T-helper 2 cell treated with Interferon-gamma antibody and Interleukin-4, amounts not matched to agents 100 ng/mL and 5 ng/mL, for 36 hours (primary cell): ENCODE data around the gene RBPJ. TPM values are rescaled to one million over a fixed set of nuclear protein-coding genes. Genes with fewer than 3 reads are reported as not detected.

Experiments
- intact Hi-C: fragments of 100-400 bp; cut with micrococcal nuclease; formaldehyde crosslinking; loops from one replicate; pipeline ENCODE4 v1.15.1; 2023
- total RNA-seq: library from RNA; stranded (reverse); gene quantifications from 2 replicates; pipeline ENCODE4 v1.2.3, GENCODE V29; 2022

RBPJ gene
- total RNA-seq, 1 donor from 2014 or later, result 170 TPM

DNA sequence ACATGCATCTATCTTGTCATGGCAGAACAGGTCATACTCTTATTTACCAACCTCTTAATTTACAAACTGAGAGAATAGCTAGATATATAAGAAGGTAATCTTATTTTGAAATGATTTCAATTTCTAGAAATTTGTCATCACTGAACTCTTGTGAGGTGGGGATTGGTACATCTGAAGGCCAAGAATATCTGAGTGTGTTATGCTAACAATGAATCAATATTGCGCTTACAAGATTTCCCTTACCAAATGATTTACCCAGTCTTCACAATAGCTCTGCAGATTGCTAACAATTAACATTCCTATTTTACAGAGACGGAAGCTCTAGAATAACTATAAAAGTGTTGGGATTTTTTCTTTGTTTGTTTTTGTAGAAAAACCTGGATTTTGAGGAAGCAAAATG lies 48.3 kb downstream of the RBPJ start:
- intact Hi-C loops, result loop anchor here (1.0 kb wide), 1 partner anchor 8 kb away; no protein-coding TSS in a partner anchor

DNA sequence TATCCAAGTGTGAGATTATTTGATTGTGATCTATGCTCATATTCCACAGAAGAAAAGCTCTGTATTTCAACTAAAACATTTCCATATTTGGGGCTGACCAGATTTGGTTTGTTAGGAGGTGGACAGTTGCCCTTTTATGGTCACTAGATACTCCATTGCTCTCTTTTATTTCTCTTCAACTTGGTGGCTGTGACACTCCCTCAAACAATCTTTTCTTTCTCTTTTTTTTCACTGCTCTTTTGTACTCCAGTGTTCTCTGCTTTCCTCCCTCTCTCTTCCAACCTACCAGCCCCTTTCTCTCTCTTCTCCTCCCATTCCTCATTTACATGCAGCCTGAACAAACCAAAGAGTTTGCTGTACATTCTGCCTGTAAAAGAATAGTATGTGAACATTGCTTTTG lies 48.8 kb downstream of the RBPJ start:
- intact Hi-C loops, result loop anchor here (1.0 kb wide), 1 partner anchor 8 kb away; no protein-coding TSS in a partner anchor

GRCh38 chr4:26372076-26372475 lies 51.3 kb downstream of the RBPJ start:
- intact Hi-C loops, result loop anchor here (2.0 to 10.0 kb wide), 3 partner anchors 15 to 213 kb away; partner anchors contain the start of gene TBC1D19

- intact Hi-C loops, result loop anchor here (2.0 to 10.0 kb wide), 3 partner anchors 14 to 212 kb away; partner anchors contain the start of gene TBC1D19
These were observed 51.8 kb downstream of the RBPJ start for GRCh38 chr4:26372525-26373172.

GRCh38 chr4:26375551-26375950 lies 54.7 kb downstream of the RBPJ start:
- intact Hi-C loops, result loop anchor here (10.0 kb wide), 1 partner anchor 209 kb away; the partner anchor contains the start of gene TBC1D19

DNA sequence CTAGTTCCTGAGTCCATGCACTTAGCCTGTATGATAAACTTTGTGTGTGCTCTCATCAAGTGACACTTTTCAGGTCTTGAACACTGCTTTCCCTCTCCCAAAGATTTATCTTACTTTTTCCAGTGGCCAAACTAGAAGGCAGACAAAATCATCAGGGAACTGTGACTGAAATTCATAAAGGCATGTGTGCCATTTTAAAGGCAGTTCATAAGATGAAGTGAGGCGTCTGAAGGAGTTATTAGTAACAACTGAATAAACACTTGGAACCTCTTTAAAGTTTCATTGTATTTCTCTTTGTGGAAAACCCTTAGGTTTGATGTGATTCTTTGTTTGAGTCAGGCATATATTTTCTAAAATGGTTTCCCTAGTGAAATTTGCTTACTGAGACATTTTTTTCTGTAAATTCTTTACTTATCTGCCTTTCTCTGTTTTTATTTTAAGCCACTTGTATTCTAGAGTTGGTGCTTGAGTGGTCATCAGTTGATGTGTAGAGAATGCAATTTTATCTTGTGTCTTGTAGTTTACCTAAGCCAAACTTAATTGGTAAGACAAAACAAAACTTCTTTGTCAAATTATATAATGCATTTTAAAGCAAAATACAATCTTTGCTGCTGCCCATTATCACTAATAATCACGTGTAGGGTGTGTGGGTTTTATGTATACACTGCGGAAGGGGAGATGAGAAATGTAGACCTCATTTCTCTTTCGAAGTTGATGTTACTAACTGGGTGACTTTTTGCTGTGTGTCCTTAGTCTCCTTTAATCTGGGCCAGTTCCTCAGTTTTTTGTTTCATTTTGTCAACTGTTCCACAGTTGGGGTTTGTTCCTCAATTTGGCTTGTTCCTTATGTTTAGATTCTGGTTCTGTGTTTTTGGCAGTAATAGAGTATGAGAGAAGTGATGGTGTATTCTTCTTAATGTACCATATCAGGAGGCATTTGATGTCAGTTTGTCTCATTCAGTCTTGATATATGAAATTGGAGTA lies 56.8 kb downstream of the RBPJ start:
- intact Hi-C loops, result loop anchor here (10.0 kb wide), 1 partner anchor 207 kb away; the partner anchor contains the start of gene TBC1D19

DNA sequence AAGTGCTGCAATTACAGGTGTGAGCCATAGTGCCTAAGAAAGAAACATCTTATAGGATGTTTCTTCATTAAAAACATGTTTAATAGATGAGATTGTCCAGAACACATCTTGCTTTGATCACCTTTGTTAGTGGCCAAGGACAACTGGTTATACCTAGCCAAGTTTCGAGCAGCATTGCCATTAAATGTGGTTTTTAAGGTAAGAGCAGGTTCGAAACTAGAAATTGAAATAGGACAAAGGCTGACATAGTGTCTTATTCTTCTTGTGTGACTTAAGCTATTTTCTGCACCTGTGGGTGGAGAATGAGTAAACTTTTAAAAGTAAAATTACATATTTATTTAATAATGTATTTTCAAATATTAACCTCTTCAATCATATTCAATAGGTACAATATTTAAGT lies 59.0 kb downstream of the RBPJ start:
- intact Hi-C loops, result loop anchor here (10.0 kb wide), 1 partner anchor 205 kb away; the partner anchor contains the start of gene TBC1D19

DNA sequence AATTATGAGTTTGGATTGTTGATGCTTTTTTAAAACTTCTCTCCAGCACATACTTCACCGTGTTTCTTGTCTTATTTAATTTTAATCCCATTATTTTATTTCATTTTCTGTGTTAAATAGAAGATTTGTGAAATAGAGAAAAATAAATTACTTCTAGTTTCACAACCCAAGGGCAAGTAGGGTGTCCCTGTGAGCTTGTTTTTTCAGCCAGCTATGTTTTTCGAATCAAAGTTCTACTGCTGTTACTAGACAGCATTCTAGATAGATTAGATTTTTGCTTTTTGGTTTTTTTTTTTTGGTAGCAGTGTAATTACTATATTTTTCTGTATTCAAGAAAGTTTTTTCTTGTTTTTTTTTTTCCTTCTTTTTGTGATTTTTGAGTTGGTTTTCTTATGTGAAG lies 59.9 kb downstream of the RBPJ start:
- intact Hi-C loops, result no loop called here

DNA sequence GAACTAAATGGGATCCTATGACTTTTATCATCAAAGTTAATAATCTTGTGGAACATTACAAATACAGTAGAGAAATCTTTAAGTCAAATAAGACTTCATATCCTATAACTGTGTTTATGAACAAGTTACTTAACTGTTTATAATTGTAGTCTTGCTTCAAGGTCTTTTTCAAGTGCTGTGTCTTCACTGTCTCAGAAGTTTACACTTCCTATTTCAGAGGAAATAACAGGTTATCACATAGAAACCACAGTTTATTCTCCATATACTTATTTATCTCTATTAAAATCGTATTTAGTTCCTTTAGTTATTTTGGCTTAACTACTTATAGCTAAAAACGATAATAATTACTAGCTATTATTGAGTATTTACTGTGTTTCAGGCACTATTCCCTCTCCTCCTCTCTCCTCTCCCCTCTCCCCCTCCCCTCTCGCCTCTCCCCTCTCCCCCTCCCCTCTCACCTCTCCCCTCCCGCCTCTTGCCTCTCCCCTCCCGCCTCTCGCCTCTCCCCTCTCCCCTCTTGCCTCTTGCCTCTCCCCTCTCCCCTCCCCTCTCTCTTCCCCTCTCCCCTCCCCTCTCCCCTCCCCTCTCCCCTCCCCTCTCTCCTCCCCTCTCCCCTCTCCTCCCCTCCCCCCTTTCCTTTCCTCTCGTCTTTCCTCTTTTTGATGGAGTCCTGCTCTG lies 63.7 kb downstream of the RBPJ start:
- intact Hi-C loops, result no loop called here

DNA sequence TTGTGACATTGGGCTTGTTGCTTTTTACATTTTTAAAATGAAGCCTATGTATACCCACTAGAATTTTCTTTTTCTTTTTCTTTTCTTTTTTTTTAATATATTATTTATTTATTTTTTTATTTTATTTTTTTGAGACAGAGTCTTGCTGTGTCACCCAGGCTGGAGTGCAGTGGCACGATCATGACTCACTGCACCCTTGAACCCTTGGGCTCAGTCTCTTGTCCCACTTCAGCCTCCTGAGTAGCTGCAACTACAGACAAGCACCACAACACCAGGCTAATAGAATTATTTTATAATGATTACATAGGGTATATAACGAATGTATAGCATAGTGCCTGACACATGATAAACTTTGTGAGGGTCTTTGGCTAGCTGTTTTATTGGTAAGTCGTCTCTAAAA lies 64.9 kb downstream of the RBPJ start:
- intact Hi-C loops, result loop anchor here (2.0 kb wide), 1 partner anchor 13 kb away; no protein-coding TSS in a partner anchor

GRCh38 chr4:26386386-26386785 lies 65.6 kb downstream of the RBPJ start:
- intact Hi-C loops, result loop anchor here (2.0 kb wide), 1 partner anchor 14 kb away; no protein-coding TSS in a partner anchor

DNA sequence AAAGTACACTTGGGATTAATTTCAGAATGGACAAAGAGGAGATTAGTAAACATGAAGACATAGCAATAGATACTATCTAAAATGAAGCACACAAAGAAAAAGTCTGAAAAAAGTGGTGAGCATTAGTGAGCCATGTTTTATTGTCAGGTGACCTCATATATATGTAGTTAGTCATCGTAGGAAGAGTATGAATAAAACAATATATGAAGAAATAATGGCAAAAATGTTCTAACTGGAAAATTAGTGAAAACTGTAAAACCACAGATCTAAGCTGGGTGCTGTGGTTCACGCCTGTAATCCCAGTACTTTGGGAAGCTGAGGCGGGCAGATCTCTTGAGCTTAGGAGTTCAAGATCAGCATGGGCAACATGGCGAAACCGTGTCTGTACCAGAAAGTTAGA lies 67.9 kb downstream of the RBPJ start:
- intact Hi-C loops, result no loop called here

- intact Hi-C loops, result no loop called here
These were observed 76.3 kb downstream of the RBPJ start for GRCh38 chr4:26397086-26397485.

DNA sequence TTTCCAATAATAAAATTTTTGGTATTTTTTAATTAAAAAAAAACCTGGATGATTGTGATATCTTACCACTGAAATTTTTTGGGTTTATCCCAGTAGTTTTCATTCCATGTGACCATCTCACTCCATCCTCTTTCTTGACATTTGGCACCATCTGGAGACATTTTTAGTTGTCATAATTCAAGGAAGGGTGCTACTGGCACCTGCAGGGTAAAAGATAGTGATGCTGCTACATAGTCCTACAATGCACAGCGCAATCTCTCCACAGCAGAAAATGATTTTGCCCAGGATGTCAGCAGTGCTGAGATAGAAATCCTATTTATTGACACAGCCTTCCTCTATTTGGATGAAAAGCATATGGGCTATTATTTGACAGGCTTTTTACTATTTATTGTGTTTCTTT lies 79.3 kb downstream of the RBPJ start:
- intact Hi-C loops, result loop anchor here (5.0 kb wide), 1 partner anchor 38 kb away; no protein-coding TSS in a partner anchor

- intact Hi-C loops, result loop anchor here (5.0 kb wide), 1 partner anchor 40 kb away; no protein-coding TSS in a partner anchor
These were observed 81.2 kb downstream of the RBPJ start for GRCh38 chr4:26402017-26402416.

DNA sequence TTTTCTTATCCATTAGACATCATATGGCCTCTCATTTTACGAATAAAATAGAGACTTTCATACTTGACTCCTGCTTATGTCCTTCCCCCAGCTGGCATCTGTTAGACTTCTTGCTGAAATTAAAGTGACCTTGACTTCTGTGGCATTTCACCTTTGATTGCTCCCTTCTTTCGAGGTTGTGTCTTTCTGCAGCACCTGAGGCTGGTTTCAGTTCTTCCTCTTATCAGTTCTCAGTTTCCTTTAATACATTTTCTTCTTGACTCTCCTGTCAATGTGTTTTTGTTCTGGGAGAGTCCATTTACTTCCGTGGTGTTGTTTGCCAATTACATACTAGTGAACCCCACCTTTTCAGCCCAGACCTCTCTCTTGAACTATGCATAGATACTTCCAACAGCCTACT lies 81.6 kb downstream of the RBPJ start:
- intact Hi-C loops, result loop anchor here (5.0 kb wide), 1 partner anchor 40 kb away; no protein-coding TSS in a partner anchor

DNA sequence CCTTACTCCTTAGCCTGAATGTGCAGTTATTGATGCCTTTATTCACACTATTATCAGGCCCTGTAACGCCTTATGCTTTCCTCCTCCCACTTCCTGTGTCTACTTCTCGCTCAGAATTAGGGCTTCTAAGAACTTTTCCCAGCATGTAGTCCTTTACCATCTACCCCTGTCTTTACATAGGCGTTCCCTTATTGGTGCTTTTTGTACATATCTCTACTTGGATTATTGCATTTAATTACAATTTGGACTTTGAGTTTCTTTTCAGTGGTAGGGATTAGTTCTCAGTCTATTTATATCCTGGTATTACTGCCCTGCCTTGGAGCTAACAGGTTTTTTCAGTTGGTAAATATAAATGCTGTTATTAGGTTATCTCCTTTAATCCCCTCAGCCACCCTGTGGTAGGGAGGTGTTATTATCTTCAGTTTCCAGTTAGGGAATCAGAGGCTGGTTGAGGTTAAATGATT lies 84.0 kb downstream of the RBPJ start:
- intact Hi-C loops, result loop anchor here (5.0 kb wide), 1 partner anchor 42 kb away; no protein-coding TSS in a partner anchor

- intact Hi-C loops, result no loop called here
These were observed 85.6 kb downstream of the RBPJ start for GRCh38 chr4:26406346-26406975.

DNA sequence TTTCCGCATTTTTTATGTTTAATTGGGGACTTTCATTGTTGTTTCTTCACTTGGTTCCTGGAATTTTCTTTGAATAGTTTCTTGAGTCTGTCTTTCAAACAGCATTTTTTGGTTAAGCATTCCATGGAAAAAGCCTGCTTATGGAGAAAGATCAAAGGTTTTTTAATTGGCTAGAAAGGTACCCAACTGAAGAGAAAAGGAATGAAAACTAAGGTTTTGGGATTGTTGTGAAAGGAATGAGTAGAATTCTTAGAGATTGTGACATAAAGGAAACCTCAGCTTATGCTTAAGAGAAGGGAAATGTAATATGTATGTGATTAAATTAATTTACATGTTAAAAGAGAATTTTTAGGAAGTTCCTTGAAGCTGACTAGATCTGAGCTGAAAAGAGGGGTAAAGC lies 86.7 kb downstream of the RBPJ start:
- intact Hi-C loops, result no loop called here
